K562 (cell line): ENCODE measurements around the gene NKX6-2. TPM values are rescaled to one million over a fixed set of nuclear protein-coding genes. Genes with fewer than 3 reads are reported as not detected.
"Not testable (repeated sequence)": the region's sequence is repeated elsewhere in the genome, so short reads cannot be mapped to it uniquely, and the experiment has no call there.

ENCODE experiments used
- ATAC-seq: fragments of 200-7000 bp; cut with Tn5 transposase; 3 replicates; pipeline ENCODE4 v1.9.1; 2020; ENCODE audit warnings: moderate library complexity
- BruUV-seq: library from RNA; stranded (reverse); fragments of 400-500 nt; replicated peaks from 2 replicates; lab custom pipeline; 2021; lab: Mats Ljungman, UMichigan
- CTCF ChIA-PET: fragments of 300-600 bp; formaldehyde crosslinking; extraction: SDS; loops from one replicate; lab custom pipeline; 2021; ENCODE audit warnings: low intra/inter-chr PET ratio; lab: Yijun Ruan, JAX
- POLR2A ChIA-PET: fragments of 300-600, 350-650 bp; sonication (Branson Sonifier 250); formaldehyde crosslinking; extraction: SDS; loops from one replicate; lab custom pipeline; 2021; ENCODE audit warnings: antibody characterized with exemption, inconsistent platforms; lab: Yijun Ruan, JAX
- DNase-seq, 4 experiments: peaks; one replicate each; pipeline versions ENCODE4 v3.0.0 to v3.0.0-alpha.2; 2011 to 2018; ENCODE audit warnings: low spot score in 3 of 4, mixed read lengths in 3 of 4; ENCODE audit errors: extremely low read depth in 1 of 4
- FAIRE-seq: peaks from 2 replicates; lab custom pipeline; 2011; peaks lifted over from hg19 to GRCh38; lab: Jason Lieb, UNC
- H2AFZ ChIP-seq: 2 replicates; pipeline ENCODE4 v1.6.0; 2011; ENCODE audit warnings: low read depth, low read length, control low read depth, inconsistent platforms
- H3K27ac ChIP-seq: fragments of 200-600 bp; 3 replicates; pipeline ENCODE4 v1.8.0; 2011; ENCODE audit warnings: low read depth, mild to moderate bottlenecking, control low read depth, inconsistent platforms, low read length, moderate library complexity, mixed read lengths; ENCODE audit errors: extremely low read depth
- H3K27me3 ChIP-seq, 2 experiments: fragments of 300-600 bp in 1 of 2; 2 replicates in 1 of 2; 3 replicates in 1 of 2; pipeline versions ENCODE4 v1.6.0 to v1.8.0; 2011; ENCODE audit warnings: inconsistent platforms in 2 of 2, low read length in 2 of 2, mild to moderate bottlenecking in 1 of 2, mixed read lengths in 1 of 2, moderate library complexity in 1 of 2; ENCODE audit not compliant: control insufficient read depth in 2 of 2, insufficient read depth in 2 of 2
- H3K36me3 ChIP-seq: fragments of 300-600 bp; 3 replicates; pipeline ENCODE4 v1.8.0; 2011; ENCODE audit warnings: mild to moderate bottlenecking, low read length, inconsistent platforms; ENCODE audit not compliant: control insufficient read depth, insufficient read depth
- H3K4me1 ChIP-seq, 2 experiments: fragments of 200-600 bp in 1 of 2; replicated peaks in 1 of 2; 2 replicates in 1 of 2; 3 replicates in 1 of 2; pipeline versions ENCODE4 v1.5.1 to v1.8.0; 2011; ENCODE audit warnings: inconsistent platforms in 2 of 2, low read length in 2 of 2, mild to moderate bottlenecking in 1 of 2, mixed read lengths in 1 of 2, moderate library complexity in 1 of 2; ENCODE audit not compliant: control insufficient read depth in 2 of 2, insufficient read depth in 2 of 2
- H3K4me2 ChIP-seq: 2 replicates; pipeline ENCODE4 v1.6.1; 2011; ENCODE audit warnings: low read length, control low read depth, inconsistent platforms, mixed read lengths; ENCODE audit not compliant: insufficient read depth
- H3K4me3 ChIP-seq: fragments of 200-600 bp; sonication (generic), shearing (Covaris generic); 2 replicates; pipeline ENCODE4 v1.5.1; 2016; ENCODE audit warnings: control low read depth, inconsistent platforms
- H3K79me2 ChIP-seq: fragments of 200-600 bp; 3 replicates; pipeline ENCODE4 v1.8.0; 2011; ENCODE audit warnings: low read length, inconsistent platforms; ENCODE audit not compliant: control insufficient read depth, insufficient read depth
- H3K9ac ChIP-seq, 2 experiments: 2 replicates each; pipeline versions ENCODE4 v1.6.0 to v1.6.1; 2011; ENCODE audit warnings: low read depth in 2 of 2, low read length in 2 of 2, control low read depth in 1 of 2, inconsistent platforms in 1 of 2, mild to moderate bottlenecking in 1 of 2, mixed read lengths in 1 of 2; ENCODE audit not compliant: insufficient read depth in 1 of 2
- H3K9me1 ChIP-seq: one replicate; pipeline ENCODE4 v1.6.0; 2011; ENCODE audit warnings: inconsistent platforms, mild to moderate bottlenecking, low read length, moderate library complexity; ENCODE audit not compliant: control insufficient read depth, insufficient read depth
- H3K9me3 ChIP-seq: replicated peaks from 2 replicates; pipeline ENCODE4 v1.5.1; 2011; ENCODE audit warnings: low read depth, low read length, inconsistent platforms; ENCODE audit not compliant: control insufficient read depth, insufficient read depth
- H4K20me1 ChIP-seq: replicated peaks from 2 replicates; pipeline ENCODE4 v1.6.1; 2011; ENCODE audit warnings: low read length, inconsistent platforms, mixed read lengths; ENCODE audit not compliant: control insufficient read depth, insufficient read depth
- BRF1 ChIP-seq: IDR thresholded peaks from 3 replicates; pipeline ENCODE4 v1.6.1; 2011; ENCODE audit warnings: borderline replicate concordance, mild to moderate bottlenecking; ENCODE audit not compliant: insufficient read length; ENCODE audit errors: extremely low read depth
- NBN ChIP-seq: fragments of 450-650 bp; IDR thresholded peaks from 2 replicates; pipeline ENCODE4 v1.6.1; 2016; ENCODE audit warnings: low read depth, mild to moderate bottlenecking
- WGBS: fragments of 100-300 bp; shearing (Covaris generic); methylation state at CpG from one replicate; pipeline ENCODE4 v1.1.6; 2016; ENCODE audit warnings: low coverage, mixed read lengths; ENCODE audit not compliant: insufficient coverage; ENCODE audit errors: missing lambda C conversion rate; 5-methylcytosine and 5-hydroxymethylcytosine counted together
- in situ Hi-C: fragments of 300-500 bp; cut with MboI; formaldehyde crosslinking; loops from 4 replicates; pipeline ENCODE4 v1.15.0; 2018; ENCODE audit warnings: inconsistent platforms, mixed read lengths
- intact Hi-C: fragments of 100-400 bp; cut with micrococcal nuclease; formaldehyde crosslinking; loops from 2 replicates; pipeline ENCODE4 v1.14.2; 2022
- polyA plus RNA-seq, 8 experiments: library from polyadenylated mRNA; depleted of rRNA in 4 of 8; stranded (reverse) in 5 of 8; unstranded in 3 of 8; fragments of >200 nt; fragmentation: Nextera tagmentation in 2 of 8; fragmentation: Illumina TruSeq in 1 of 8; extraction: Ambion mirVana in 2 of 8; extraction: Trizol in 1 of 8; gene quantifications; 2 replicates each; pipeline versions ENCODE4 v1.2.1 to v1.2.3, GENCODE V29; 2011 to 2014; ENCODE audit warnings: inconsistent platforms in 1 of 8, missing spikeins in 1 of 8
- total RNA-seq, 7 experiments: library from RNA; depleted of rRNA in 6 of 7; stranded (reverse); fragments of >200 nt in 6 of 7; fragmentation: Illumina TruSeq in 2 of 7; extraction: Trizol in 2 of 7; gene quantifications; 2 replicates each; pipeline versions ENCODE4 v1.2.1 to v1.2.3, GENCODE V29; 2011 to 2021; ENCODE audit warnings: low replicate concordance in 1 of 7

NKX6-2 gene
- total and polyA plus RNA-seq, 9 of the 15 experiments (the other 6 are each of a cell fraction or from before 2014, with no cell fraction given): 1.0 to 1.6 TPM; not detected in 7

DNA sequence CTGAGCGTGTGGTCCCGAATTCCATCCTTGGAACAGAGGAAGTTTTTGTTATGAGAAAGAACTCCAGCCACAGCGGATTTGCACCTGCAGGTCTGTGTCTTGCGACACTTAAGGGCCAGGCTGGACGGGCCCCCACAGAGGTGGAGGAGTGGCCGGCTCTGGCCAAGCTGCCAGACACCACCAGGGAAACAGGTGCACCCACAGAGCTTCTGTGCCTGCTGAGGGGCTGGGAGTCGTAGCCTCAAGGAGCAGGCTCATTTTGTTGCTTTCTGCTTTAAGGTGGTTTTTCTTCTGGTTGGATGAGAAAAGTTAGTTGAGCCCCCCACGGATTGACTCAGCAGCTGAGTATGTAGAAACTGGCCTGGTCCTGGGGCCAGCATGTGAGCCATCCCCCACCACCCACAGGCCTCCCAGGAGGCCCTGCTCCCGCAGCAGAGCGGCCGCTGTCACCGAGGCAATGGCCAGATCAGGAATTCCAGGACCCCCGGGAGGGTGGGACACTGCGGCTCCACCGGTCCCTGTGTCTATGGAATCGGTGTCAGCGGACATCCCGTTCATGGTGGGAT is 41.9 kb downstream of the NKX6-2 start:
- Histone ChIP-seq H3K4me3 (no peak overlapping the region), H3K27ac (no peak overlapping the region), H3K79me2 (no peaks in the 10 kb centered on the region), H3K9me3 (no peaks in the 10 kb centered on the region), H2AFZ (no peak overlapping the region), H3K9ac (no peak overlapping the region)
- BruUV-seq: no TSS peak
- 57% methylated on average over 5 of the region's 18 CpGs for WGBS
- TF ChIP-seq BRF1 (no peak), NBN (no peak)
- TF ChIP-seq, all 486 proteins: peak for 0
- in situ Hi-C loops (no loop called here), intact Hi-C loops (no loop called here)
- no peaks in the 10 kb centered on the region for H3K9me1 ChIP-seq
- ChIA-PET POLR2A (no interaction called here), CTCF (no interaction called here)
- H3K27me3 ChIP-seq: no peaks in the 10 kb centered on the region
- H4K20me1 ChIP-seq: no peaks in the 10 kb centered on the region
- FAIRE-seq (no peak), DNase-seq (no peak), ATAC-seq (no peak)
- no peak overlapping the region for H3K4me2 ChIP-seq
- H3K36me3 ChIP-seq: no peaks in the 10 kb centered on the region
- H3K4me1 ChIP-seq: peaks cover 0 to 4% of the 10 kb centered on the region in 2 experiments; a peak in 2 of 5 replicates

DNA sequence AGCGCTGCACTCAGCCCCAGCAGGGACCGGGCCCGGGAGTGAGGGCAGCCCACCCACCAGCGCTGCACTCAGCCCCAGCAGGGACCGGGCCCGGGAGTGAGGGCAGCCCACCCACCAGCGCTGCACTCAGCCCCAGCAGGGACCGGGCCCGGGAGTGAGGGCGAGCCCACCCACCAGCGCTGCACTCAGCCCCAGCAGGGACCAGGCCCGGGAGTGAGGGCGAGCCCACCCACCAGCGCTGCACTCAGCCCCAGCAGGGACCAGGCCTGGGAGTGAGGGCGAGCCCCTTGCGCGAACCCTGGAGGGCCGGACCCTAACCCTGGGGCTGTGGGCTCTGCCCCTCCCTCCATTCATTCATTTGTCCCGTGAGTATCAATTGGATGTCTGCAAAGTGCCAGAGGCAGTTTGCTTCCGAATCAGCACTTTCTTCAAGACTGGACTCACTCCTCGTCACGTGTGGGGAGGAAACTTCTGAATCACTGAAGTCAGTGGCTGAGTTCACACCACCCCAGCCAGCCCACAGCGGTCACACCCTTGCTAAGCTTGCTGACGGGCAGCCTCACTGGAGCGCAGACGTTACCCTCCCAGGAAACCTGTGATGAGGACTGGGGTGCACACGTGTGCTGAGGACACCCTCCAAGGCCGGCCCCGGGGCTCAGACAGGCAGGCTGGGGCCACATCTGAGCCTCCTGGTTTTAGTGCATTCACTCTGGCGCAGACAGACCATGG is 42.6 kb downstream of the NKX6-2 start:
- intact Hi-C loops, DNase-seq, H3K36me3 ChIP-seq, H3K9me1 ChIP-seq, H3K27me3 ChIP-seq, BruUV-seq, in situ Hi-C loops, H3K27ac ChIP-seq, H3K4me1 ChIP-seq, ATAC-seq, H4K20me1 ChIP-seq, H2AFZ ChIP-seq, POLR2A ChIA-PET, H3K9ac ChIP-seq, CTCF ChIA-PET, H3K4me2 ChIP-seq, H3K4me3 ChIP-seq, H3K9me3 ChIP-seq, H3K79me2 ChIP-seq, FAIRE-seq: not testable (repeated sequence)
- WGBS: 71% methylated on average over 16 of the region's 30 CpGs
